ENCODE data around the gene POTEH. TPM values are rescaled to one million over a fixed set of nuclear protein-coding genes. Genes with fewer than 3 reads are reported as not detected.
A peak's percentile ranks its signal among the peaks of the same experiment; 100 is the strongest.
"Not testable (repeated sequence)": the region's sequence is repeated elsewhere in the genome, so short reads cannot be mapped to it uniquely, and the experiment has no call there.

The POTEH gene
- total RNA-seq, 5 donors from 2014 or later (not counting 1 experiment from before 2014, with no cell fraction given) = not detected

DNA sequence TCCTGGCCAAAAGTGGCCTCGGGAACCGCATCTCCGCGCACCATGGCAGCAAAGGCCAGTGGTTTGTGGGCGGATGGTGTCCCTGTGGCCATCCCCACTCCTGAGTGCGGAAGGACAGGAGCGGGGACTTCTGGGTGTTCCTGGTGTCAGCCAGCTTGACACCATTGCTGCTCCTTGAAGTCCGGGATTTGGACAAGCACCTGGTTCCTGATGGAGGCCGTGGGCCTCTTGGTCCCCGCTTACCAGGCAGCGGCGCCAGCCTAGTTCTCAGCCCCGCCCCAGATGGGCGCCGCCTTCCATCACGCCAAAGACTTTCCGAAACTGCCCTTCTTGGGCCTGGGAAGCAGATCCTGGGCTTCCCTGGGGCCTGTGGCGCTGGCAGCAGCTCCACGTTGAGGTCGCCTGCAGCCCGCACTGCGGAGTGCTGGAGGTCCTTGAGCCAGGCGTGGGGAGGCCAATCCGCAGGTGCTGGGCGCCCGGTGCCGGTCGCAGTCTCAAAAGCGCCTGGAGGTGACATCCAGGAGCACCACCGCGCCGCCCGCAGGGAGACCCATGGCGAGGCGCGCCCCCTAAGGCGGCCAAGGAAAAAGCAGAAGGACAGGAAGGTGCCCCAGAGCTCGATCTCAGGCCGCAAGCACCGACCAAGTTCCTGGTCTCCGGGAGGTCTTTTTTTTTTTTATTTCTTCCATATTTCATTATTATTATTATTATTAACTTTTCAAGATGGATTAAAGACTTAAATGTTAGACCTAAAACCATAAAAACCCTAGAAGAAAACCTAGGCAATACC is 59.5 kb downstream of the POTEH start:
- WGBS (ENCODE audit: insufficient coverage) = 91% methylated on average over 10 of the region's 41 CpGs
- H3K4me1 ChIP-seq (ENCODE audit: control insufficient read depth in 1 of 2, extremely low read depth in 1 of 2, insufficient read depth in 2 of 2, low read length in 2 of 2); H3K27ac ChIP-seq (ENCODE audit: low read length); H3K4me1 Mint-ChIP-seq; H3K4me3 ChIP-seq (ENCODE audit: control insufficient read depth in 1 of 2, extremely low read depth in 1 of 2, low read length in 1 of 2); H3K4me3 Mint-ChIP-seq; H3K36me3 Mint-ChIP-seq; H3K27me3 Mint-ChIP-seq; POLR2A ChIA-PET; H3K27me3 ChIP-seq (replicated peaks in 1 of 2; ENCODE audit: control insufficient read depth in 2 of 2, extremely low read depth in 1 of 2, insufficient read depth in 2 of 2, low read length in 1 of 2); H3K36me3 ChIP-seq (ENCODE audit: control insufficient read depth in 2 of 2, extremely low read depth in 1 of 2, insufficient read depth in 1 of 2, low read length in 1 of 2); ATAC-seq (replicated peaks in 1 of 4); H3K9me3 Mint-ChIP-seq; CTCF ChIA-PET; H3K27ac Mint-ChIP-seq; H3K9me3 ChIP-seq: not testable (repeated sequence)
- peak in 2 of 35 experiments; percentile 4 to 11 for DNase-seq

DNA sequence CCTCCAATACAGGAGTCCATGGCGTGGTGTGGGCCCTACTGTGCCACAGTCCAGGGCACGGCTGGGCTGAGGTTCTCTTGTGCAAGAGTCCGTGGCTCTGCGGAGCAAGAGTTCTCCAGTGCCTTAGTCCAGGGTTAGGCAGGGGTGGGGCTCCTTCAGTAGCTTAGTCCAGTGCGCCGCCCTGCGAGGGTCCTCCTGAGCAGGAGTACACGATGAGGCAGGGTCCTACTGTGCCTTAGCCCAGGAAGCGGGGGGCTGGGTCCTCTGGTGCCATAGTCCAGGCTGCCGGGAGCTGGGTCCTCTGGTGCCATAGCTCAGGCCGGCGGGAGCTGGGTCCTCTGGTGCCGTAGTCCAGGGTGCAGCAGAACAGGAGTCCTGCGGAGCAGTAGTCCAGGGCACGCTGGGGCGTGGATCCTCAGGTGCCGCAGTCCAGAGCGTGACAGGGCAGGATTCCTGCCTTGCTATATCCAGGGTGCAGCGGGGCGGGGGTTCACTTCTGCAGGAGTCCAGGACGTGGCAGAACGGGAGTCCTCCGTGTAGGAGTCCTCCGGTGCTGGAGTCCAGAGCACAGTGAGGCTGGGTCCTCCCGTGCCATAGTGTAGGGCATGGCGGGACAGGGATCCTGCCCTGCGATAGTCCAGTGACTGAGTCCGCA is 69.7 kb downstream of the POTEH start:
- H3K27me3 ChIP-seq (replicated peaks in 1 of 2; ENCODE audit: control insufficient read depth in 2 of 2, extremely low read depth in 1 of 2, insufficient read depth in 2 of 2, low read length in 1 of 2); H3K9me3 ChIP-seq; POLR2A ChIA-PET; H3K27ac Mint-ChIP-seq; H3K36me3 Mint-ChIP-seq; H3K4me1 Mint-ChIP-seq; CTCF ChIA-PET; H3K4me1 ChIP-seq (ENCODE audit: control insufficient read depth in 1 of 2, extremely low read depth in 1 of 2, insufficient read depth in 2 of 2, low read length in 2 of 2); H3K9me3 Mint-ChIP-seq; H3K4me3 Mint-ChIP-seq; H3K4me3 ChIP-seq (ENCODE audit: control insufficient read depth in 1 of 2, extremely low read depth in 1 of 2, low read length in 1 of 2); H3K27me3 Mint-ChIP-seq; H3K27ac ChIP-seq (ENCODE audit: low read length); H3K36me3 ChIP-seq (ENCODE audit: control insufficient read depth in 2 of 2, extremely low read depth in 1 of 2, insufficient read depth in 1 of 2, low read length in 1 of 2): not testable (repeated sequence)
- ATAC-seq (replicated peaks in 1 of 4) (peak in 1 of 4 experiments; percentile 17), DNase-seq (peak in 1 of 35 experiments; percentile 4)
- 89% methylated on average over 3 of the region's 28 CpGs for WGBS (ENCODE audit: insufficient coverage)

DNA sequence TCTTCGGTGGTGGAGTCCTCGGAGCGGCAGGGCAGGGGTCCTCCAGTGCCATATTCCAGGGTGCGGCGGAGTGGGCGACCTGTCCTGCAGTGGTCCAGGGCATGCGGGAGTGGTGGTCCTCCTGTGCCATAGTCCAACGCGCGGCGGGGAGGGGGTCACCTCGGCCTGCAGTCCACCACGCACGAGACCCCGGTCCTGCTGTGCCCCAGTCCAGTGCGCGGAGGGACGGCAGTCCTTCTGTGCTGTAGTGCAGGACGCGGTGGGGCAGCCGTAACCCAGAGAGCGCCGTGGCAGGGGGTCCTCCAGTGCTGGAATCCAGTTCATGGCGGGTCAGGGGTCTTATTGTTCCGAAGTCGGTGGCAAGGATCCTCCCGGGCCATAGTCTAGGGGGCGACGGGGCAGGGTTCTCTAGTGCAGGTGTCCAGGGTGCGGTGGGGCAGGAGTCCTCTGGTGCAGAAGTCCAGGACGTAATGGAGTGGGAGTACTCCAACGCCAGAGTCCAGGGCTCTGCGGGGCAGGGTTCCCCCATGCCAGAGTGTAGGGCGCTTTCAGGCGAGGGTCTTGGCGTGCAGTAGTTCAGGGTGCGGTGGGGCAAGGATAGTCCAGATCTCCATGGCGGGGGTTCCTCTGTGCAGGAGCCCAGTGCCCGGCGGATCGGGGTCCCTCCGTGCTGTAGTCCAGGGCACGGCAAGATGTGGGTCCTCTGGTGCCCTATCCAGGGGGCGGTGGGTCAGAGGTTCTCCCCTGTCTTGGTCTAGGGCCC is 70.7 kb downstream of the POTEH start:
- H3K36me3 ChIP-seq (ENCODE audit: control insufficient read depth in 2 of 2, extremely low read depth in 1 of 2, insufficient read depth in 1 of 2, low read length in 1 of 2); H3K36me3 Mint-ChIP-seq; H3K27me3 Mint-ChIP-seq; POLR2A ChIA-PET; H3K4me1 ChIP-seq (ENCODE audit: control insufficient read depth in 1 of 2, extremely low read depth in 1 of 2, insufficient read depth in 2 of 2, low read length in 2 of 2); H3K9me3 Mint-ChIP-seq; H3K27ac Mint-ChIP-seq; H3K27me3 ChIP-seq (replicated peaks in 1 of 2; ENCODE audit: control insufficient read depth in 2 of 2, extremely low read depth in 1 of 2, insufficient read depth in 2 of 2, low read length in 1 of 2); H3K4me3 Mint-ChIP-seq; H3K27ac ChIP-seq (ENCODE audit: low read length); CTCF ChIA-PET; H3K4me1 Mint-ChIP-seq; H3K4me3 ChIP-seq (ENCODE audit: control insufficient read depth in 1 of 2, extremely low read depth in 1 of 2, low read length in 1 of 2); ATAC-seq (replicated peaks in 1 of 4); H3K9me3 ChIP-seq; DNase-seq: not testable (repeated sequence)
- no CpG with 5 or more reads among the region's 44 CpGs for WGBS (ENCODE audit: insufficient coverage)

DNA sequence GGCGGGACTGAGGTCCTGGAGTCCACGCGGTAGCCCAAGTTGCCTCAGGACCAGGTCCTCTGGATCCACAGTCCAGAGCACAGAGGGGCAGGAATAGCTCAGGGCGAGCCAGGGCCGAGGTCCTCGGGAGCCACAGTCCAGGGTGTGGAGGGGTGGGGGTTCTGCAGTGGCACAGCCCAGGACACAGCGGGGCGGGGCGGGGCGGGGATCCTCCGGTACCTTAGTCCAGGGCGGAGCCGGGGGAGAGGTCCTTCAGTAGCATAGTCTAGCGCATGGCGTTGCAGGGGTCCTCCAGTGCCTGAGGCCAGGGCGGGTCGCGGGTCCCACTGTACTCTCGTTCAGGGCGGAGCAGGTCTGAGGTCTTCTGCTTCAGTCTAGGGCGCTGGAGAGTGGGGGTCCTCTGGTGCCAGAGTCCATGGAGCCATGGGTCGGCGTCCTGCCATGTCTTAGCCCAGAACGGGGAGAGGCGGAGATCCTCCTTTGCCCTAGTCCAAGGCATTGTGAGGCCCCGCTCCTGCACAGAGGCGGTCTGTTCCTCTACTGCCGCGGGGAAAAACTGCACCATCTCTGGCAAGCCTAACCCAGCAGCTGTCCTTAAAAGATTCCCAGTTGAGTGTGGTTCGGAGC is 71.4 kb downstream of the POTEH start:
- H3K36me3 ChIP-seq (ENCODE audit: control insufficient read depth in 2 of 2, extremely low read depth in 1 of 2, insufficient read depth in 1 of 2, low read length in 1 of 2); H3K9me3 ChIP-seq; H3K27me3 Mint-ChIP-seq; CTCF ChIA-PET; POLR2A ChIA-PET; H3K4me3 Mint-ChIP-seq; H3K9me3 Mint-ChIP-seq; H3K36me3 Mint-ChIP-seq; H3K27ac Mint-ChIP-seq; H3K27ac ChIP-seq (ENCODE audit: low read length); DNase-seq; H3K4me1 ChIP-seq (ENCODE audit: control insufficient read depth in 1 of 2, extremely low read depth in 1 of 2, insufficient read depth in 2 of 2, low read length in 2 of 2); H3K4me3 ChIP-seq (ENCODE audit: control insufficient read depth in 1 of 2, extremely low read depth in 1 of 2, low read length in 1 of 2); H3K27me3 ChIP-seq (replicated peaks in 1 of 2; ENCODE audit: control insufficient read depth in 2 of 2, extremely low read depth in 1 of 2, insufficient read depth in 2 of 2, low read length in 1 of 2); H3K4me1 Mint-ChIP-seq: not testable (repeated sequence)
- WGBS (ENCODE audit: insufficient coverage) = no CpG with 5 or more reads among the region's 30 CpGs
- peak in 1 of 4 experiments; percentile 57 for ATAC-seq (replicated peaks in 1 of 4)

DNA sequence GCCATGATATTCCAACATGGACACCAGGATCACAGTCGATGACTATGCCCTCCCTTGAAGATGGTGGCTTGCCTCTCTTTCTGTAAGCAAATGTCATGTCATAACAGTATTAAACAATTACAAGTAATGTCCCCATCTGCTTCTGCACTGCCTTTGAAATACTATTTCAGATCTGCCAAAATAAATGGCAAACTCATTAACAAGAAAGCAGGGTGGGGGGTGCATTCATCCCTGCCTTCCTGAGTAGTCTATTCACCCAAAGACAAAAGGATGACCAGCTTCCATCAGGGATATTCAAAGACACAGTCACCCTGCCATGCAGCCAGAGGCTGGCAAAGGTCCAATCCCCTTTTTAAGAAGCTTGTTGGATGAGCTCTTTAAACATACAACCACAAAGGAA is 73.7 kb downstream of the POTEH start:
- H3K27ac ChIP-seq (ENCODE audit: low read length); H3K36me3 Mint-ChIP-seq; H3K4me1 ChIP-seq (ENCODE audit: control insufficient read depth in 1 of 2, extremely low read depth in 1 of 2, insufficient read depth in 2 of 2, low read length in 2 of 2); H3K9me3 ChIP-seq; CTCF ChIA-PET; H3K4me3 Mint-ChIP-seq; H3K9me3 Mint-ChIP-seq; H3K36me3 ChIP-seq (ENCODE audit: control insufficient read depth in 2 of 2, extremely low read depth in 1 of 2, insufficient read depth in 1 of 2, low read length in 1 of 2); H3K4me1 Mint-ChIP-seq; ATAC-seq (replicated peaks in 1 of 4); POLR2A ChIA-PET; DNase-seq; H3K4me3 ChIP-seq (ENCODE audit: control insufficient read depth in 1 of 2, extremely low read depth in 1 of 2, low read length in 1 of 2); H3K27me3 Mint-ChIP-seq; H3K27me3 ChIP-seq (replicated peaks in 1 of 2; ENCODE audit: control insufficient read depth in 2 of 2, extremely low read depth in 1 of 2, insufficient read depth in 2 of 2, low read length in 1 of 2); H3K27ac Mint-ChIP-seq: not testable (repeated sequence)
- no CpG with 5 or more reads among the region's 1 CpG for WGBS (ENCODE audit: insufficient coverage)
